ENCODE results near the gene ZAR1.
"Not testable (repeated sequence)": the region's sequence is repeated elsewhere in the genome, so short reads cannot be mapped to it uniquely, and the experiment has no call there.

The ZAR1 gene

GRCh38 chr4:48490012-48490679 is at the start of gene ZAR1:
TSS of gene ZAR1 (plus strand) at chr4:48490252. CDS start at chr4:48490292, 40 bp downstream.
- no peak within 1 kb of the TSS for H3K27ac ChIP-seq
- DNase-seq (ENCODE audit: low read depth, low spot score), result no peak

GRCh38 chr4:48440914-48441313 is 49.1 kb upstream of the ZAR1 start:
- not testable (repeated sequence) for DNase-seq (ENCODE audit: low read depth, low spot score); H3K27ac ChIP-seq

GRCh38 chr4:48445704-48446103 is 44.3 kb upstream of the ZAR1 start:
- DNase-seq (ENCODE audit: low read depth, low spot score), result no peak
- H3K27ac ChIP-seq, result no peak overlapping the region

- no peak overlapping the region for H3K27ac ChIP-seq
These were observed 43.4 kb upstream of the ZAR1 start for GRCh38 chr4:48446642-48447041.

GRCh38 chr4:48449151-48449550 is 40.9 kb upstream of the ZAR1 start:
- DNase-seq (ENCODE audit: low read depth, low spot score), result no peak
- no peak overlapping the region for H3K27ac ChIP-seq

More at GRCh38 chr4:48446642-48447041, 43.4 kb upstream of the ZAR1 start:
- no peak for DNase-seq (ENCODE audit: low read depth, low spot score)

GRCh38 chr4:48450740-48451139 is 39.3 kb upstream of the ZAR1 start:
- no peak for DNase-seq (ENCODE audit: low read depth, low spot score)

GRCh38 chr4:48451656-48452055 is 38.4 kb upstream of the ZAR1 start:
- DNase-seq (ENCODE audit: low read depth, low spot score), result not testable (repeated sequence)

More at GRCh38 chr4:48450740-48451139, 39.3 kb upstream of the ZAR1 start:
- no peak overlapping the region for H3K27ac ChIP-seq

GRCh38 chr4:48454591-48454990 is 35.5 kb upstream of the ZAR1 start:
- H3K27ac ChIP-seq, result no peak overlapping the region
- no peak for DNase-seq (ENCODE audit: low read depth, low spot score)

More at GRCh38 chr4:48451656-48452055, 38.4 kb upstream of the ZAR1 start:
- not testable (repeated sequence) for H3K27ac ChIP-seq

- no peak overlapping the region for H3K27ac ChIP-seq
- DNase-seq (ENCODE audit: low read depth, low spot score), result no peak
These were observed 29.1 kb upstream of the ZAR1 start for GRCh38 chr4:48461000-48461399.

GRCh38 chr4:48462363-48462762 is 27.7 kb upstream of the ZAR1 start:
- DNase-seq (ENCODE audit: low read depth, low spot score), result no peak
- H3K27ac ChIP-seq, result no peak overlapping the region

- H3K27ac ChIP-seq, result no peak overlapping the region
- no peak for DNase-seq (ENCODE audit: low read depth, low spot score)
These were observed 22.6 kb upstream of the ZAR1 start for GRCh38 chr4:48467442-48467841.

GRCh38 chr4:48467891-48468290 is 22.2 kb upstream of the ZAR1 start:
- H3K27ac ChIP-seq, result no peak overlapping the region
- DNase-seq (ENCODE audit: low read depth, low spot score), result no peak

- no peak overlapping the region for H3K27ac ChIP-seq
- no peak for DNase-seq (ENCODE audit: low read depth, low spot score)
These were observed 19.9 kb upstream of the ZAR1 start for GRCh38 chr4:48470137-48470536.

- no peak for DNase-seq (ENCODE audit: low read depth, low spot score)
- H3K27ac ChIP-seq, result no peak overlapping the region
These were observed 19.5 kb upstream of the ZAR1 start for GRCh38 chr4:48470570-48470969.

GRCh38 chr4:48472794-48473193 is 17.3 kb upstream of the ZAR1 start:
- no peak overlapping the region for H3K27ac ChIP-seq
- no peak for DNase-seq (ENCODE audit: low read depth, low spot score)

- no peak overlapping the region for H3K27ac ChIP-seq
- DNase-seq (ENCODE audit: low read depth, low spot score), result no peak
These were observed 14.3 kb upstream of the ZAR1 start for GRCh38 chr4:48475770-48476169.

GRCh38 chr4:48478273-48478672 is 11.8 kb upstream of the ZAR1 start:
- H3K27ac ChIP-seq, result no peak overlapping the region
- no peak for DNase-seq (ENCODE audit: low read depth, low spot score)

- no peak for DNase-seq (ENCODE audit: low read depth, low spot score)
- no peak overlapping the region for H3K27ac ChIP-seq
These were observed 8.5 kb upstream of the ZAR1 start for GRCh38 chr4:48481581-48481980.

GRCh38 chr4:48483006-48483776 is 6.9 kb upstream of the ZAR1 start, which contains the start of gene SLC10A4:
TSS of gene SLC10A4 (plus strand) at chr4:48483343. CDS start at chr4:48483562, 219 bp downstream.
- DNase-seq (ENCODE audit: low read depth, low spot score), result no peak

GRCh38 chr4:48483777-48484493 is 6.1 kb upstream of the ZAR1 start:
- no peak for DNase-seq (ENCODE audit: low read depth, low spot score)
- no peak overlapping the region for H3K27ac ChIP-seq

More at GRCh38 chr4:48483006-48483776, 6.9 kb upstream of the ZAR1 start, which contains the start of gene SLC10A4:
- no peak within 1 kb of the TSS for H3K27ac ChIP-seq

Data from epithelial cell of prostate (primary cell).